H1 (cell line): ENCODE results near the gene UBE3C. TPM values are rescaled to one million over a fixed set of nuclear protein-coding genes. Genes with fewer than 3 reads are reported as not detected.

Experiments
- CBX5 ChIP-seq: fragments of 300-800, 300-1000 bp; sonication (generic); IDR thresholded peaks from 2 replicates; pipeline ENCODE4 v1.7.1; 2016; ENCODE audit warnings: antibody characterized with exemption, low read length, low read depth
- CBX8 ChIP-seq: fragments of 300-800, 300-1000 bp; sonication (generic); IDR thresholded peaks from 2 replicates; pipeline ENCODE4 v1.7.1; 2016; ENCODE audit warnings: low read depth, low read length, borderline replicate concordance
- CTCF ChIP-seq, 3 experiments: IDR thresholded peaks; 1 replicate in 2 of 3; 2 replicates in 1 of 3; pipeline versions ENCODE4 v1.5.1 to v1.6.1; 2011; ENCODE audit warnings: low read length in 3 of 3, mild to moderate bottlenecking in 3 of 3, inconsistent platforms in 2 of 3, low read depth in 1 of 3, moderate library complexity in 1 of 3; ENCODE audit not compliant: insufficient read depth in 1 of 3; ENCODE audit errors: control extremely low read depth in 1 of 3
- EGR1 ChIP-seq: IDR thresholded peaks from 2 replicates; pipeline ENCODE4 v1.6.1; 2011; ENCODE audit warnings: low read depth, low read length, borderline replicate concordance
- GTF2F1 ChIP-seq: IDR thresholded peaks from 2 replicates; pipeline ENCODE4 v1.6.1; 2012; ENCODE audit warnings: low read depth, low read length, improper control_type of control experiment, borderline replicate concordance
- JUND ChIP-seq: IDR thresholded peaks from 2 replicates; pipeline ENCODE4 v1.6.1; 2011; ENCODE audit warnings: mild to moderate bottlenecking, improper control_type of control experiment, low read length
- MAFK ChIP-seq: IDR thresholded peaks from 2 replicates; pipeline ENCODE4 v1.6.1; 2012; ENCODE audit warnings: low read depth, mild to moderate bottlenecking, improper control_type of control experiment, low read length
- polyA plus RNA-seq, 7 experiments: library from polyadenylated mRNA; depleted of rRNA in 3 of 7; stranded (reverse) in 5 of 7; unstranded in 2 of 7; fragments of >200 nt in 5 of 7; fragments of 200-250 nt in 2 of 7; gene quantifications; 1 replicate in 5 of 7; 2 replicates in 1 of 7; 4 replicates in 1 of 7; pipeline versions ENCODE4 v1.2.1 to v1.2.3, GENCODE V29; 2011 to 2013; ENCODE audit warnings: missing spikeins in 2 of 7, mixed read lengths in 2 of 7
- total RNA-seq: library from RNA; stranded (reverse); fragmentation: NEBNext Ultra II Directional; extraction: Animal tissue kit (Norgen Biotek cat#: 25700); gene quantifications from 2 replicates; pipeline ENCODE4 v1.2.1, GENCODE V29; 2021

UBE3C gene
- total and polyA plus RNA-seq, 2 of the 8 experiments (the other 6 are each of a cell fraction or from before 2014, with no cell fraction given) = 32.0 to 54.1 TPM

- TF ChIP-seq CTCF (IDR thresholded peaks at IDR 0.05; ENCODE audit: control extremely low read depth in 1 of 3, insufficient read depth in 1 of 3, low read depth in 1 of 3, low read length in 3 of 3) (no peak), CBX5 (no peak), EGR1 (no peak), MAFK (no peak), JUND (no peak), GTF2F1 (no peak), CBX8 (no peak)
Measured at GRCh38 chr7:157219154-157219553, 80.4 kb downstream of the UBE3C start (continued).
